ENCODE results near the gene LPCAT1.
"Not testable (repeated sequence)": the region's sequence is repeated elsewhere in the genome, so short reads cannot be mapped to it uniquely, and the experiment has no call there.

The LPCAT1 gene

GRCh38 chr5:1509346-1510085, 14.2 kb downstream of the LPCAT1 start:
- no peak for DNase-seq (ENCODE audit: low read depth in 2 of 2)

GRCh38 chr5:1508659-1509290, 15.0 kb downstream of the LPCAT1 start:
- DNase-seq (ENCODE audit: low read depth in 2 of 2), result no peak

- DNase-seq (ENCODE audit: low read depth in 2 of 2), result no peak
Measured at GRCh38 chr5:1507961-1508658, 15.7 kb downstream of the LPCAT1 start.

- no peak for DNase-seq (ENCODE audit: low read depth in 2 of 2)
Measured at GRCh38 chr5:1507457-1507856, 16.3 kb downstream of the LPCAT1 start.

GRCh38 chr5:1507014-1507375, 16.8 kb downstream of the LPCAT1 start:
- DNase-seq (ENCODE audit: low read depth in 2 of 2), result no peak

GRCh38 chr5:1506242-1507013, 17.3 kb downstream of the LPCAT1 start:
- no peak for DNase-seq (ENCODE audit: low read depth in 2 of 2)

- DNase-seq (ENCODE audit: low read depth in 2 of 2), result no peak
Measured at GRCh38 chr5:1505506-1506241, 18.1 kb downstream of the LPCAT1 start.

GRCh38 chr5:1505089-1505488, 18.7 kb downstream of the LPCAT1 start:
- DNase-seq (ENCODE audit: low read depth in 2 of 2), result not testable (repeated sequence)

- DNase-seq (ENCODE audit: low read depth in 2 of 2), result no peak
Measured at GRCh38 chr5:1504617-1505016, 19.1 kb downstream of the LPCAT1 start.

- DNase-seq (ENCODE audit: low read depth in 2 of 2), result no peak
Measured at GRCh38 chr5:1504069-1504595, 19.6 kb downstream of the LPCAT1 start.

GRCh38 chr5:1503241-1504068, 20.3 kb downstream of the LPCAT1 start:
- DNase-seq (ENCODE audit: low read depth in 2 of 2), result no peak

GRCh38 chr5:1502737-1503120, 21.0 kb downstream of the LPCAT1 start:
- DNase-seq (ENCODE audit: low read depth in 2 of 2), result no peak

- no peak for DNase-seq (ENCODE audit: low read depth in 2 of 2)
Measured at GRCh38 chr5:1502046-1502736, 21.6 kb downstream of the LPCAT1 start.

GRCh38 chr5:1501372-1502045, 22.3 kb downstream of the LPCAT1 start:
- no peak for DNase-seq (ENCODE audit: low read depth in 2 of 2)

- DNase-seq (ENCODE audit: low read depth in 2 of 2), result no peak
Measured at GRCh38 chr5:1500411-1501091, 23.2 kb downstream of the LPCAT1 start.

GRCh38 chr5:1499851-1500250, 23.9 kb downstream of the LPCAT1 start:
- no peak for DNase-seq (ENCODE audit: low read depth in 2 of 2)

- DNase-seq (ENCODE audit: low read depth in 2 of 2), result no peak
Measured at GRCh38 chr5:1498623-1499416, 24.9 kb downstream of the LPCAT1 start.

Data from fibroblast of skin of left quadriceps (primary cell).